ENCODE measurements around the gene FGF22.

Gene FGF22

GRCh38 chr19:681029-682019 is 41.6 kb downstream of the FGF22 start:
- H3K79me2 ChIP-seq: no peaks in the 10 kb centered on the region
- peak overlapping the region; percentile 96 for H3K4me2 ChIP-seq (ENCODE audit: low read length)
- no peak for TF ChIP-seq CTCF (IDR thresholded peaks at IDR 0.05)
- H3K4me3 ChIP-seq (ENCODE audit: low read depth, low read length): peak overlapping the region; percentile 70
- H2AFZ ChIP-seq: peak overlapping the region; percentile 87
- H3K9ac ChIP-seq: no peak overlapping the region
- H3K9me3 ChIP-seq (ENCODE audit: control insufficient read depth, low read length): no peaks in the 10 kb centered on the region
- H3K4me1 ChIP-seq: peaks cover 4% of the 10 kb centered on the region
- H3K27ac ChIP-seq: peak overlapping the region; percentile 64
- no peaks in the 10 kb centered on the region for H3K36me3 ChIP-seq (ENCODE audit: control insufficient read depth, insufficient read depth, low read length)
- H3K27me3 ChIP-seq (ENCODE audit: control insufficient read depth, insufficient read depth, low read length): no peaks in the 10 kb centered on the region

- peaks cover 3% of the 10 kb centered on the region for H3K4me1 ChIP-seq
- no peaks in the 10 kb centered on the region for H3K9me3 ChIP-seq (ENCODE audit: control insufficient read depth, low read length)
- TF ChIP-seq CTCF (IDR thresholded peaks at IDR 0.05): no peak
- no peak overlapping the region for H3K4me2 ChIP-seq (ENCODE audit: low read length)
- no peak overlapping the region for H2AFZ ChIP-seq
- no peaks in the 10 kb centered on the region for H3K36me3 ChIP-seq (ENCODE audit: control insufficient read depth, insufficient read depth, low read length)
- no peak overlapping the region for H3K9ac ChIP-seq
- H3K27me3 ChIP-seq (ENCODE audit: control insufficient read depth, insufficient read depth, low read length): no peaks in the 10 kb centered on the region
- H3K79me2 ChIP-seq: no peaks in the 10 kb centered on the region
- H3K27ac ChIP-seq: no peak overlapping the region
- no peak overlapping the region for H3K4me3 ChIP-seq (ENCODE audit: low read depth, low read length)
Measured at GRCh38 chr19:682678-683320, 43.1 kb downstream of the FGF22 start.

- H3K27me3 ChIP-seq (ENCODE audit: control insufficient read depth, insufficient read depth, low read length): no peaks in the 10 kb centered on the region
- no peak overlapping the region for H3K27ac ChIP-seq
- no peaks in the 10 kb centered on the region for H3K9me3 ChIP-seq (ENCODE audit: control insufficient read depth, low read length)
- TF ChIP-seq CTCF (IDR thresholded peaks at IDR 0.05): no peak
- H3K4me3 ChIP-seq (ENCODE audit: low read depth, low read length): no peak overlapping the region
- H2AFZ ChIP-seq: no peak overlapping the region
- no peaks in the 10 kb centered on the region for H3K36me3 ChIP-seq (ENCODE audit: control insufficient read depth, insufficient read depth, low read length)
- H3K4me2 ChIP-seq (ENCODE audit: low read length): no peak overlapping the region
- no peaks in the 10 kb centered on the region for H3K4me1 ChIP-seq
- H3K79me2 ChIP-seq: no peaks in the 10 kb centered on the region
- no peak overlapping the region for H3K9ac ChIP-seq
Measured at GRCh38 chr19:685454-685931, 45.8 kb downstream of the FGF22 start.

- no peaks in the 10 kb centered on the region for H3K27me3 ChIP-seq (ENCODE audit: control insufficient read depth, insufficient read depth, low read length)
- no peak overlapping the region for H3K4me2 ChIP-seq (ENCODE audit: low read length)
- no peak overlapping the region for H3K27ac ChIP-seq
- no peak overlapping the region for H2AFZ ChIP-seq
- H3K4me3 ChIP-seq (ENCODE audit: low read depth, low read length): no peak overlapping the region
- H3K79me2 ChIP-seq: no peaks in the 10 kb centered on the region
- H3K9ac ChIP-seq: no peak overlapping the region
- H3K36me3 ChIP-seq (ENCODE audit: control insufficient read depth, insufficient read depth, low read length): no peaks in the 10 kb centered on the region
- TF ChIP-seq CTCF (IDR thresholded peaks at IDR 0.05): no peak
- no peaks in the 10 kb centered on the region for H3K9me3 ChIP-seq (ENCODE audit: control insufficient read depth, low read length)
- no peaks in the 10 kb centered on the region for H3K4me1 ChIP-seq
Measured at GRCh38 chr19:686589-687297, 47.1 kb downstream of the FGF22 start.

Measured in parathyroid adenoma (tissue), 2 donors.